22Rv1 (cell line): Measurements from ENCODE around the gene CABCOCO1.

ENCODE experiments used
- CTCF ChIP-seq: fragments of 450-650 bp; IDR thresholded peaks from 2 replicates; pipeline ENCODE4 v1.5.1; 2017; ENCODE audit warnings: mild to moderate bottlenecking
- ZFX ChIP-seq: fragments of 450-650 bp; IDR thresholded peaks from 2 replicates; pipeline ENCODE4 v1.6.1; 2017; ENCODE audit warnings: antibody characterized with exemption, borderline replicate concordance

GRCh38 chr10:61708846-61709245 is 46.1 kb downstream of the CABCOCO1 start:
- TF ChIP-seq CTCF, result no peak
- no peak for TF ChIP-seq ZFX
